IMR-90 (cell line): ENCODE data around the gene HEATR5A. TPM values are rescaled to one million over a fixed set of nuclear protein-coding genes. Genes with fewer than 3 reads are reported as not detected.

ENCODE experiments used
- ATAC-seq: fragments of 200-7000 bp; cut with Tn5 transposase; 2 replicates; pipeline ENCODE4 v1.9.1; 2020; ENCODE audit warnings: low read depth, mild to moderate bottlenecking, moderate library complexity
- BruUV-seq: library from RNA; stranded (reverse); fragments of 400-500 nt; replicated peaks from 2 replicates; lab custom pipeline; 2021; lab: Mats Ljungman, UMichigan
- CTCF ChIA-PET: fragments of 300-600 bp; formaldehyde crosslinking; extraction: SDS; loops from one replicate; lab custom pipeline; 2021; ENCODE audit warnings: antibody characterized with exemption; lab: Yijun Ruan, JAX
- POLR2A ChIA-PET: fragments of 300-600 bp; sonication (Branson Sonifier 250); formaldehyde crosslinking; loops from one replicate; lab custom pipeline; 2022; ENCODE audit warnings: antibody characterized with exemption; ENCODE audit not compliant: unreplicated experiment; lab: Charles Lee
- DNase-seq: peaks from one replicate; pipeline ENCODE4 v3.0.0; 2013
- H2AFZ ChIP-seq: replicated peaks from 2 replicates; pipeline ENCODE3; 2013; ENCODE audit warnings: low read length, mild to moderate bottlenecking; ENCODE audit not compliant: poor library complexity
- H2AK5ac ChIP-seq: 2 replicates; pipeline ENCODE4 v1.6.1; 2013; ENCODE audit warnings: low read depth, low read length, inconsistent platforms
- H2AK9ac ChIP-seq: replicated peaks from 2 replicates; pipeline ENCODE3; 2013; ENCODE audit warnings: mild to moderate bottlenecking, low read depth, low read length, moderate library complexity; ENCODE audit not compliant: poor library complexity
- H2BK120ac ChIP-seq: 2 replicates; pipeline ENCODE4 v1.6.1; 2013; ENCODE audit warnings: low read depth, low read length, inconsistent platforms
- H2BK15ac ChIP-seq: 3 replicates; pipeline ENCODE4 v1.6.1; 2013; ENCODE audit warnings: low read depth, low read length, inconsistent platforms
- H2BK20ac ChIP-seq: 2 replicates; pipeline ENCODE4 v1.6.1; 2013; ENCODE audit warnings: low read depth, mild to moderate bottlenecking, inconsistent platforms, low read length, moderate library complexity
- H2BK5ac ChIP-seq: 2 replicates; pipeline ENCODE4 v1.6.1; 2013; ENCODE audit warnings: mild to moderate bottlenecking, low read depth, low read length, inconsistent platforms; ENCODE audit not compliant: poor library complexity, severe bottlenecking
- H3K14ac ChIP-seq: replicated peaks from 2 replicates; pipeline ENCODE4 v1.6.1; 2013; ENCODE audit warnings: low read depth, low read length, inconsistent platforms
- H3K18ac ChIP-seq: 2 replicates; pipeline ENCODE4 v1.6.1; 2013; ENCODE audit warnings: low read depth, low read length, control low read depth
- H3K23ac ChIP-seq: 2 replicates; pipeline ENCODE4 v1.6.1; 2013; ENCODE audit warnings: low read depth, low read length, inconsistent platforms
- H3K27ac ChIP-seq: 2 replicates; pipeline ENCODE4 v1.5.1; 2013; ENCODE audit warnings: mild to moderate bottlenecking, control low read depth, low read length; ENCODE audit not compliant: insufficient read depth
- H3K27me3 ChIP-seq: 2 replicates; pipeline ENCODE4 v1.6.1; 2013; ENCODE audit warnings: low read length; ENCODE audit not compliant: control insufficient read depth, insufficient read depth
- H3K36me3 ChIP-seq: 2 replicates; pipeline ENCODE4 v1.6.1; 2013; ENCODE audit warnings: low read length, mixed read lengths; ENCODE audit not compliant: control insufficient read depth, insufficient read depth
- H3K4ac ChIP-seq: 2 replicates; pipeline ENCODE4 v1.6.1; 2013; ENCODE audit warnings: low read depth, low read length, inconsistent platforms
- H3K4me1 ChIP-seq: 2 replicates; pipeline ENCODE4 v1.6.1; 2013; ENCODE audit warnings: low read length, mixed read lengths; ENCODE audit not compliant: control insufficient read depth, insufficient read depth
- H3K4me2 ChIP-seq: 2 replicates; pipeline ENCODE4 v1.6.1; 2013; ENCODE audit warnings: low read depth, mild to moderate bottlenecking, control low read depth, low read length, moderate library complexity
- H3K4me3 ChIP-seq: 2 replicates; pipeline ENCODE4 v1.5.1; 2013; ENCODE audit warnings: low read depth, mild to moderate bottlenecking, control low read depth, low read length, moderate library complexity; ENCODE audit not compliant: insufficient read depth
- H3K56ac ChIP-seq: 2 replicates; pipeline ENCODE4 v1.6.1; 2013; ENCODE audit warnings: low read length, inconsistent platforms; ENCODE audit not compliant: insufficient read depth; ENCODE audit errors: extremely low read depth
- H3K79me1 ChIP-seq, 2 experiments: 2 replicates each; pipeline ENCODE4 v1.6.1; 2013; ENCODE audit warnings: low read length in 2 of 2, inconsistent platforms in 1 of 2, low read depth in 1 of 2
- H3K9ac ChIP-seq: 2 replicates; pipeline ENCODE4 v1.6.1; 2013; ENCODE audit warnings: low read depth, low read length, control low read depth
- H3K9me1 ChIP-seq: 2 replicates; pipeline ENCODE4 v1.6.1; 2013; ENCODE audit warnings: low read length, inconsistent platforms; ENCODE audit not compliant: insufficient read depth
- H3K9me3 ChIP-seq: 2 replicates; pipeline ENCODE4 v1.6.1; 2013; ENCODE audit warnings: low read length; ENCODE audit not compliant: control insufficient read depth, insufficient read depth
- H4K20me1 ChIP-seq: 2 replicates; pipeline ENCODE4 v1.6.1; 2013; ENCODE audit warnings: low read length, inconsistent platforms; ENCODE audit not compliant: insufficient read depth
- H4K5ac ChIP-seq: 2 replicates; pipeline ENCODE4 v1.6.1; 2013; ENCODE audit warnings: mild to moderate bottlenecking, low read depth, low read length, control low read depth
- H4K8ac ChIP-seq, 2 experiments: 2 replicates each; pipeline ENCODE4 v1.6.1; 2013; ENCODE audit warnings: low read depth in 2 of 2, low read length in 2 of 2, control low read depth in 1 of 2, inconsistent platforms in 1 of 2
- H4K91ac ChIP-seq: 2 replicates; pipeline ENCODE4 v1.6.1; 2013; ENCODE audit warnings: low read depth, low read length, inconsistent platforms; ENCODE audit not compliant: insufficient read depth
- BHLHE40 ChIP-seq: fragments of 150-350 bp; IDR thresholded peaks from 2 replicates; pipeline ENCODE4 v1.6.1; 2016; ENCODE audit warnings: mild to moderate bottlenecking, low read depth, low read length
- FOS ChIP-seq: fragments of 150-350 bp; IDR thresholded peaks from 2 replicates; pipeline ENCODE4 v1.6.1; 2016; ENCODE audit warnings: low read depth, low read length
- MAFK ChIP-seq: IDR thresholded peaks from 2 replicates; pipeline ENCODE4 v1.6.1; 2012; ENCODE audit warnings: low read depth, low read length, improper control_type of control experiment
- NFE2L2 ChIP-seq: fragments of 150-350 bp; IDR thresholded peaks from 2 replicates; pipeline ENCODE4 v1.6.1; 2016; ENCODE audit warnings: low read depth, mild to moderate bottlenecking, low read length
- RAD21 ChIP-seq: IDR thresholded peaks from 2 replicates; pipeline ENCODE4 v1.6.1; 2012; ENCODE audit warnings: low read length, improper control_type of control experiment
- RCOR1 ChIP-seq: IDR thresholded peaks from 2 replicates; pipeline ENCODE4 v1.6.1; 2012; ENCODE audit warnings: mild to moderate bottlenecking, low read length, improper control_type of control experiment; ENCODE audit not compliant: insufficient replicate concordance
- dilution Hi-C: fragments of 300-500 bp; cut with HindIII; formaldehyde crosslinking; loops from one replicate; pipeline ENCODE4 v1.14.3; 2018; ENCODE audit warnings: low sequenced_read_pairs; ENCODE audit not compliant: unreplicated experiment
- in situ Hi-C: fragments of 300-500 bp; cut with MboI; formaldehyde crosslinking; loops from 3 replicates; pipeline ENCODE4 v1.14.3; 2019; ENCODE audit warnings: low sequenced_read_pairs, inconsistent platforms, mixed read lengths
- intact Hi-C: fragments of 100-400 bp; cut with micrococcal nuclease; formaldehyde crosslinking; loops from 2 replicates; pipeline ENCODE4 v1.10.0; 2022
- polyA plus RNA-seq, 3 experiments: library from polyadenylated mRNA; depleted of rRNA; stranded (reverse); fragments of >200 nt; gene quantifications; 2 replicates each; pipeline ENCODE4 v1.2.3, GENCODE V29; 2012; ENCODE audit warnings: low replicate concordance in 1 of 3
- total RNA-seq: library from RNA; depleted of rRNA; stranded (reverse); fragments of >200 nt; gene quantifications from 2 replicates; pipeline ENCODE4 v1.2.3, GENCODE V29; 2012
- TF ChIP-seq, protein P1 (sequence below): conservative IDR thresholded peaks from 2 replicates; pipeline ENCODE4 v1.5.1; 2012; ENCODE audit warnings: mild to moderate bottlenecking, low read depth, low read length, improper control_type of control experiment

Gene HEATR5A
- total and polyA plus RNA-seq, 2 of the 4 experiments (the other 2 are of a cell fraction): 14.0 to 48.9 TPM

DNA sequence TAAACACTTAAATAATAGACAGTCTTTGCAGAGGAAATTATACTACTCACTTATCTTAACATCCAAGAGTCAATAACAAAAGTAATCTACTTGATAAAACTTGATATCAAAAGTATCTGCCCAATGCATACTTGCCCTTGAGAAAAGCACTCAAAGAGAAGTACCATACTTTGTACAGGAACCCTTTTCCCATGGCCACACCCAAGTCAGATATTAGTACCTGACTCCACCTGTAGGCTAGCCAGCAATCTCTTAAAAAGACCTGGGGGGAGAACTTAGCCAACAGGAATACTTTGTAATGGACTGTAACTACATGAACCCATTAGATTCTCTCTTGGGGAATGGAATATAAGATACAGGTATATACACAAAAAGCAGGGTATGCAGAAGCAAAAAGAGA is 113.2 kb downstream of the HEATR5A start:
- Histone ChIP-seq H3K27me3 (no peaks in the 10 kb centered on the region), H2AK5ac (no peak overlapping the region), H3K4me3 (no peak overlapping the region), H2BK20ac (no peak overlapping the region), H3K18ac (no peak overlapping the region), H4K8ac (no peak overlapping the region), H4K20me1 (no peaks in the 10 kb centered on the region), H2BK5ac (no peak overlapping the region), H3K56ac (no peak overlapping the region), H3K36me3 (peaks cover 14% of the 10 kb centered on the region), H3K4me2 (no peak overlapping the region), H3K4me1 (no peaks in the 10 kb centered on the region), H2BK120ac (no peak overlapping the region), H3K9me1 (no peaks in the 10 kb centered on the region), H3K79me1 (no peaks in the 10 kb centered on the region), H3K27ac (no peak overlapping the region), H3K14ac (no peak overlapping the region), H2AK9ac (no peak overlapping the region), H2AFZ (no peak overlapping the region), H3K23ac (no peak overlapping the region), H4K91ac (no peak overlapping the region), H2BK15ac (no peak overlapping the region), H3K4ac (no peak overlapping the region), H4K5ac (no peak overlapping the region), H3K9ac (no peak overlapping the region), H3K9me3 (no peaks in the 10 kb centered on the region)
- TF ChIP-seq RCOR1 (no peak), FOS (no peak), NFE2L2 (no peak), BHLHE40 (no peak), RAD21 (no peak), MAFK (no peak)
- TF ChIP-seq, protein P1, sequence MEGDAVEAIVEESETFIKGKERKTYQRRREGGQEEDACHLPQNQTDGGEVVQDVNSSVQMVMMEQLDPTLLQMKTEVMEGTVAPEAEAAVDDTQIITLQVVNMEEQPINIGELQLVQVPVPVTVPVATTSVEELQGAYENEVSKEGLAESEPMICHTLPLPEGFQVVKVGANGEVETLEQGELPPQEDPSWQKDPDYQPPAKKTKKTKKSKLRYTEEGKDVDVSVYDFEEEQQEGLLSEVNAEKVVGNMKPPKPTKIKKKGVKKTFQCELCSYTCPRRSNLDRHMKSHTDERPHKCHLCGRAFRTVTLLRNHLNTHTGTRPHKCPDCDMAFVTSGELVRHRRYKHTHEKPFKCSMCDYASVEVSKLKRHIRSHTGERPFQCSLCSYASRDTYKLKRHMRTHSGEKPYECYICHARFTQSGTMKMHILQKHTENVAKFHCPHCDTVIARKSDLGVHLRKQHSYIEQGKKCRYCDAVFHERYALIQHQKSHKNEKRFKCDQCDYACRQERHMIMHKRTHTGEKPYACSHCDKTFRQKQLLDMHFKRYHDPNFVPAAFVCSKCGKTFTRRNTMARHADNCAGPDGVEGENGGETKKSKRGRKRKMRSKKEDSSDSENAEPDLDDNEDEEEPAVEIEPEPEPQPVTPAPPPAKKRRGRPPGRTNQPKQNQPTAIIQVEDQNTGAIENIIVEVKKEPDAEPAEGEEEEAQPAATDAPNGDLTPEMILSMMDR: no peak
- no peak for DNase-seq
- ChIA-PET POLR2A (no interaction called here), CTCF (no interaction called here)
- ATAC-seq: no peak
- in situ Hi-C loops: no loop called here
- intact Hi-C loops: no loop called here
- no TSS peak for BruUV-seq
- dilution Hi-C loops: no loop called here
